NCI-H460 (cell line): ENCODE results near the gene ITCH. TPM values are rescaled to one million over a fixed set of nuclear protein-coding genes. Genes with fewer than 3 reads are reported as not detected.
"Not testable (repeated sequence)": the region's sequence is repeated elsewhere in the genome, so short reads cannot be mapped to it uniquely, and the experiment has no call there.

Source experiments
- DNase-seq: peaks from one replicate; pipeline ENCODE4 v3.0.0-alpha.2; 2016; ENCODE audit warnings: low read depth; ENCODE audit errors: extremely low read depth
- total RNA-seq: library from RNA; depleted of rRNA; stranded (reverse); fragments of >200 nt; shearing (Covaris generic); gene quantifications from 2 replicates; pipeline ENCODE4 v1.2.3, GENCODE V29; 2014

The ITCH gene
- total RNA-seq, 1 experiment from 2014 or later, result 55.3 TPM

DNA sequence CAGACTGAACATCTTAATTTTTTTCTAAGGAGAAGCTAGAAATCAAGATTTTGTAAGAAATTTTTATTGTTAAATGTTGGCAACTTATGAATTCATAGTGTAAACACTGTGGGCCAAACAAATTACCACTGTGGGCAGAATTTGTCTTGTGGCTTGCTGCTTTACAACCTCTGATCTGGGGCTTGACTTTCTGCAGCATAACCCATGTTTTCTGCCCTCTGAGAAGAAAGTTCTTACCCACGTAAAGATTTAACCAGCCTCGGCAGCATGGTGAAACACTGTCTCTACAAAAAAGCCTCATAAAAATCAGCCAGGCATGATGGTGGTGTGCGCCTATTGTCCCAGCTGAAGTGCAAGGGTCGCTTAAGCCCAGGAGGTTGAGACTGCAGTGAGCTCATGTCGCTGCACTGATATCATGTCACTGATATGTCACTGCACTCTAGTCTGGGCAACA lies 12.9 kb downstream of the ITCH start:
- DNase-seq, result no peak

DNA sequence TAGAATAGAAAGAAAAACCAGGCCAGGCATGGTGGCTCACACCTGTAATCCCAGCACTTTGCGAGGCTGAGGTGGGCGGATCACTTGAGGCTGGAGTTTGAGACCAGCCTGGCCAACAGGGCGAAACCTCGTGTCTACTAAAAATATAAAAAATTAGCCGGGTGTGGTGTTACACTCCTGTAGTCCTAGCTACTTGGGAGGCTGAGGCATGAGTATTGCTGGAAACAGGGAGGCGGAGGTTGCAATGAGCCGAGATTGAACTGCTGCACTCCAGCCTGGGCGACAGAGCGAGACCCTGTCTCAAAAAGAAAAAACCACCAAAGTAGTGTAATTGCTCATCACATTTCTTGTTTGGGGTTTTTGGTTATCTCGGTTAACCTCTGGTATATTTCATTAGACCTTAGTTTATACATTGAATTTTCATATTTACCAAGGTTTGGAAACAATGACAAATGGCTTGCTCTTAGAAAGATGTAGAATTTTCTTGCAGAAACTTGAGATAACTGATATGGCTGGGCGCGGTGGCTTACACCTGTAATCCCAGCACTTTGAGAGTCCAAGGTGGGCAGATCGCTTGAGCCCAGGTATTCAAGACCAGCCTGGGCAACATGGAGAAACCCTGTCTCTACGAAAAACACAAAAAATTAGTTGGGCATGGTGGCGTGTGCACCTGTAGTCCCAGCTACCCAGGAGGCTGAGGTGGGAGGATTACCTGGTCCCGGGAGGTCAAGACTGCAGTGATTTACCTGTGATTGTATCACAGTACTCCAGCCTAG lies 14.2 kb downstream of the ITCH start:
- no peak for DNase-seq

DNA sequence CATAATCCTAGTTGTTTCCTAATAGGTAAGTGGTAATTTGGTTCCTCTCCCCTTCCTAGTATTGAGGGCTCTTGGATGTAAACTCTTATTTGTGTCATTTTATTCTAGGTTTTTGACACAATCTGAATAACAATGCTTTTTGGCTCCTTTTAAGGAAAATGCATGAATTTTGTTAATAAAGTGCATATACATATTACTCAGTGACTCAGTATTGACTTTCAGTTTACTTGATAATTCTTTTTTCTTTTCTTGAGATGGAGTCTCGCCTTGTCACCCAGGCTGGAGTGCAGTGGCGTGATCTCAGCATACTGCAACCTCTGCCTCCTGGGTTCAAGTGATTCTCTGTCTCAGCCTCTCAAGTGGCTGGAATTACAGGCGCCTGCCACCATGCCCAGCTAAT lies 19.1 kb downstream of the ITCH start:
- no peak for DNase-seq

GRCh38 chr20:34382877-34383455 lies 19.9 kb downstream of the ITCH start:
- DNase-seq, result not testable (repeated sequence)

- DNase-seq, result no peak
Observed at GRCh38 chr20:34385464-34385863, 22.4 kb downstream of the ITCH start.

GRCh38 chr20:34388000-34388399 lies 24.9 kb downstream of the ITCH start:
- no peak for DNase-seq

GRCh38 chr20:34388678-34389077 lies 25.6 kb downstream of the ITCH start:
- DNase-seq, result no peak

DNA sequence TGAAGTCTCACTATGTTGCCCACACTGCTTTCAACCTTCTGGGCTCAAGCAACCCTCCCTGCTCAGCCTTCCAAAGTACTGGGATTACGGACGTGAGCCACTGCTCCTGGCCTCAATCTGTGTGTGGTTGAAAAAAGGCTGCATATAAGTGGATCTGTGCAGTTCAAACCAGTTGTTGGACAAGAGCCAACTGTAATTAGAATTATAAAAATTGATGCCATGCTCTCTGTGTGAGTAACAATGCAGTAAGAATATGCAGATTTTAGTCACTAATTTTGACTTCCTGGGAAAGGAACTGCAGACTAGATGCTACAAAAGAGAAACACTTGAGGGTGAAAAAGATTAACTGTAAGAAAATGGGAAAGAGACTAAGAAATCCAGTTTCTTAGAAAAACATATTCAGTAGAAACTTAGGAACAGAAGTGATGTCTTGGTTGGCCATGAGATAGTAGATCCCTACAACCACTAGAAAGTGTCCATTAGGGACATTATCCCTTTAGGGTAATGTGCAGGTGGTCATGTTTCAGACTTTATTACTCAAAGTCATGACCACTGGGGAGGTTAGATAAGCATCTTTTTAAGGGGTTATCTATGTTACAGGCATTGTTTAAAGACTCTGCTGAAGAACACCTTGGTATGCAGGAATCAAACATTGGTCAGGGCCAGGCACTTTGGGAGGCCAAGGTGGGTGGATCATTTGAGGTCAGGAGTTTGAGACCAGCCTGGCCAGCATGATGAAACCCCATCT lies 26.3 kb downstream of the ITCH start:
- no peak for DNase-seq

DNA sequence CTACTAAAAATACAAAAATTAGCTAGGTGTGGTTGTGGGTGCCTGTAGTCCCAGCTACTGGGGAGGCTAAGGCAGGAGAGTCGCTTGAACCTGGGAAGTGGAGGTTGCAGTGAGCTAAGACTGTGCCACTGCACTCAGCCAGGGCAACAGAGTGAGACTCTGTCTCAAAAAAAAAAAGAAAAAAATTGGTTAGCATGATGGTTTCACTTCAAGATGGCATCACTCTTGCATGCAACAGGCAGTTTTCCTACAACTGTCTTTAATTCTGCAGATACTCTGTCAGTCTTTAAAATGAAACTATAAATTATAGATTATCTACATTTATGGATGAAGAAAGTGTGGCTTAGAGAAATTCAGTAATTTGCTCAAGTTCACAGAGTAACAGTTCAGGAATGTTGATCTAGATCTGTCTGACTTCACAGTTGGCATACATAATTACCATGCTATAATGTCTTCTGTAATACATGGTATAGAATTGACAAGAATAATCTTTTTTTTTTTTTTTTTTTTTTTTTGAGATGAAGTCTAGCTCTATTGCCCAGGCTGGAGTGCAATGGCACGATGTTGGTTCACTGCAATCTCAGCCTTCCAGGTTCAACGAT lies 27.0 kb downstream of the ITCH start:
- DNase-seq, result no peak

DNA sequence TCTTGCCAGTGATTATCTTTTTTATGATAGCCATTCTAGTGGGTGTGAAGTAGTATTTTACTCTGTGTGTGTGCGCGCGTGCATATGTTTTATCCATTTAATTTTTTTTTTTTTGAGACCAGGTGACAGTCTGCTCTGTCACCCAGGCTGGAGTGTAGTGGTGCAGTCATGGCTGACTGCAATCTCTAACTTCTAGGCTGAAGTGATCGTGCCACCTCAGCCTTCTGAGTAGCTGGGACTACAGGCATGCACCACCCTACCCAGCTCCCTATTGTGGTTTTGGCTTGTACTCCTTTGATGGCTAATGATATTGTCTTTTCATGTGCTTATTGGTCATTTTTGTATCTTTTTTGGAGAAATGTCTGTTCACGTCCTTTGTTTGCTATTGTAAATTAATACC lies 33.3 kb downstream of the ITCH start:
- no peak for DNase-seq

DNA sequence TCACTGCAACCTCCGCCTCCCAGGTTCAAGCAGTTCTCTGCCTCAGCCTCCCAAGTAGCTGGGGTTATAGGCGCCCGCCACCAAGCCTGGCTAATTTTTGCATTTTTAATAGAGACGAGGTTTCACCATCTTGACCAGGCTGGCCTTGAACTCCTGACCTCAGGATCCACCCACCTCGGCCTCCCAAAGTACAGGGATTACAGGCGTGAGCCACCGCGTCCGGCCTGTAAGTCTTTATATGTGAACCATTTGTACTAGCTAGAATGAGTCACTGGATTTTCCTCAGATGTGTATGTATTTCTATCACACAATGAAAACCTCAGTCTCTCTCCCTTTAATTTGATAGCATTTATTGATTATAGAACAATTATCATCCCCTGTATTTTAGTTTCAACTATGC lies 34.0 kb downstream of the ITCH start:
- no peak for DNase-seq

GRCh38 chr20:34400776-34401175 lies 37.7 kb downstream of the ITCH start:
- not testable (repeated sequence) for DNase-seq

GRCh38 chr20:34401741-34402455 lies 38.8 kb downstream of the ITCH start:
- DNase-seq, result no peak

DNA sequence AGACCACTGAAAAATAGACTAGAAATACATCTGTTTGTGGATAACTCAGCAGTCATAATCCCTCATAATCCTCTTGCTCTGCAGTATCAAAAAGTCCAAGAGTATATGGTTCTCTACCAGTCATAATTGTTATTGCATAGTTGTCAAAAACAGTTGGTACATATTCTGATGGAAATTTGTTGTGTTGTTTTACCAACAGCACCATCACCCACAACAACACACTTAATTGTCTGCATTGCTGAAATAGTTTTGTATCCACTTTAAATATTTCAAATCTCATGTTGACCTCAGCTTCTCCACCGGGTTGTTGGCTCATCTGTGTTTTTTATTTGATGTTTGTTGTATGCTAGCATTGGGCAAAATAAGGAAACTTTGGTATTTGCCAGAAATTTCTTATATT lies 39.4 kb downstream of the ITCH start:
- DNase-seq, result no peak

- no peak for DNase-seq
Observed at GRCh38 chr20:34403063-34403827, 40.2 kb downstream of the ITCH start.

DNA sequence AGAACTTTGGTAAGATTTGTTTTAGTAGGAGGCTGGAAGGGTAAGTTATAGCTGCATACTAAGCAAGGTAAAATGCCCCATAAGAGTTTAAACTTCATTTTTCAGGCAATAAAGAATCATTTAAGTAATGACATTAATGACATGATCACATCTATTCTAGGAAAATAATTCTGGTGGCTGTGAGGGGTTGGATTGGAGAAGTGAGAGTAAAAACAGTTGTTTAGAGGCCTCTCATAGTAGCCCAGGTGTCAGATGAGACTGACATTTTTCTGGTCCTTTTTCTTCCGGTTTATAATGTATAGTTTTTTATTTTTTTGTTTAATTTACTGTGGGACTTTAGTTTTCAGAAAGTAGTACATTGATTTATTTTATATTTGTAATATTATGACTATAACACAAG lies 40.8 kb downstream of the ITCH start:
- no peak for DNase-seq

DNA sequence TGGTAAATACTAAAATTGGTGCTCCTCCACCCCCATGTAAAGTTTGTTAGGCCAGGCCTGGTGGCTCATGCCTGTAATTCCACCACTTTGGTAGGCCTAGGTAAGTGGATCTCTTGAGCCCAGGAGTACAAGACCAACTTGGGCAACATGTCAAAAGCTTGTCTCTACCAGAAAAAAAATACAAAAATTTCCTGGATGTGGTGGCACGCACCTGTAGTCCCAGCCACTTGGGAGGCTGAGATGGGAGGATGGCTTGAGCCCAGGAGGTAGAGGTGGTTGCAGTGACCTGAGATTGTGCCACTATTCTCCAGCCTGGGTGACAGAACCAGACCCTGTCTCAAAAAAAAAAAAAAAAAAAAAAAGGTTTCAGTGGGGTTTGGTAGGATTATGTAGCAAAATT lies 41.7 kb downstream of the ITCH start:
- DNase-seq, result no peak

DNA sequence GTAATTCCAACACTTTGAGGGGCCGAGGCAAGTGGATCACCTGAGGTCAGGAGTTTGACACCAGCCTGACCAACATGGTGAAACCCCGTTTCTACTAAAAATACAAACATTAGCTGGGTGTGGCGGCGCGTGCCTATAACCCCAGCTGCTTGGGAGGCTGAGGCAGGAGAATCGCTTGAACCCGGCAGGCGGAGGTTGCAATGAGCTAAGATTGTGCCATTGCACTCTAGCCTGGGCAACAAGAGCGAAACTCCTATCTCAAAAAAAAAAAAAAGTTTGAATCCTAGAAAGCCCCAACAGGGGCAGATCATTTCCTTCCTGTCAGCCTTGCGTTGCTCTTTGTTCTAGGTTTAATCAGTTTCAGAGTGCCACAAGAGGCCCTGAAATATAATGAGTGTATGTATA lies 42.2 kb downstream of the ITCH start:
- not testable (repeated sequence) for DNase-seq

DNA sequence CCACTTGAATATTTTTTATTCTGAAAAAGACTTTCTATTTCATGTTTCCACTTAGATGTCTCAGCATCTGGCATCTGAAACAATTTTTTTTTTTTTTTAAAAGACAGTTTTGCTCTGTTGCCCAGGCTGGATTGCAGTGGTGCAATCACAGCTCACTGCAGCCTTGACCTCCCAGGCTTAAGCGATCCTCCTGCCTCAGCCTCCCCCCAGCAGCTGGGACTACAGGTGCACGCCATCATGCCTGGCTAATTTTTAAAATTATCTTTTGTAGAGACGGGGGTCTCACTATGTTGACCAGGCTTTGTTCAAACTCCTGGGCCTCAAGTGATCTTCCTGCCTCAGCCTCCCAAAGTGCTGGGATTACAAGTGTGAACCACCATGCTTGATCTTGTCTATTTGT lies 42.9 kb downstream of the ITCH start:
- not testable (repeated sequence) for DNase-seq

DNA sequence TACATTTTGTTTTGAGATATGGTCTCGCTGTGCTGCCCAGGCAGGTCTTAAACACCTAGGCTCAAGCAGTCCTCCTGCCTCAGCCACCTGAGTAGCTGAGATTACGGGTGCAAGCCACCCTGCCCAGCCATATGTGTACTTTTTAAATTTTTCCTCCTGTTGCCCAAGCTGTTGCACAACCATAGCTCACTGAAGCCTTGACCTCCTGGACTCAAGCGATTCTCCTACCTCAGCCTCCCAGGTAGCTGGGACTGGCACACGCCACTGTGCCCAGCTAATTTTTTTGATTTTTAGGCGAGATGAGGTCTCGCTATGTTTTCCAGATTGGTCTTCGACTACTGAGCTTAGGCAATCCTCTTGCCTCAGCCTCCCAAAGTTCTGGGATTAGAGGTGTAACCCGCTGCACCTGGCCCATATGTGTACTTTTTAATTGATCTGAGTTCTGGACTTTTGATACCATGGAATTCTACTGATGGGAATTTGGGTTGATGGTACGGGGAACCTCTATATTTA lies 44.9 kb downstream of the ITCH start:
- no peak for DNase-seq
